KOPT-K1 (cell line): Measurements from ENCODE around the gene TMEM258.

Source experiments
- H3K27ac ChIP-seq: fragments of 200-600 bp; sonication (generic); 2 replicates; pipeline ENCODE4 v1.5.1; 2016; ENCODE audit warnings: antibody characterized with exemption, mild to moderate bottlenecking, low read depth, low read length; ENCODE audit not compliant: poor library complexity, severe bottlenecking
- H3K36me3 ChIP-seq: fragments of 200-600 bp; sonication (generic); 2 replicates; pipeline ENCODE4 v1.5.1; 2017; ENCODE audit warnings: antibody characterized with exemption, mild to moderate bottlenecking, low read length, moderate library complexity; ENCODE audit not compliant: insufficient read depth
- H3K9me3 ChIP-seq: fragments of 200-600 bp; sonication (generic); 2 replicates; pipeline ENCODE4 v1.5.1; 2017; ENCODE audit warnings: antibody characterized with exemption, low read length, mild to moderate bottlenecking; ENCODE audit not compliant: insufficient read depth, poor library complexity, severe bottlenecking

Gene TMEM258

GRCh38 chr11:61777234-61778090 is 14.9 kb downstream of the TMEM258 start:
- no peaks in the 10 kb centered on the region for H3K36me3 ChIP-seq
- H3K27ac ChIP-seq: no peak overlapping the region
- H3K9me3 ChIP-seq: no peaks in the 10 kb centered on the region

DNA sequence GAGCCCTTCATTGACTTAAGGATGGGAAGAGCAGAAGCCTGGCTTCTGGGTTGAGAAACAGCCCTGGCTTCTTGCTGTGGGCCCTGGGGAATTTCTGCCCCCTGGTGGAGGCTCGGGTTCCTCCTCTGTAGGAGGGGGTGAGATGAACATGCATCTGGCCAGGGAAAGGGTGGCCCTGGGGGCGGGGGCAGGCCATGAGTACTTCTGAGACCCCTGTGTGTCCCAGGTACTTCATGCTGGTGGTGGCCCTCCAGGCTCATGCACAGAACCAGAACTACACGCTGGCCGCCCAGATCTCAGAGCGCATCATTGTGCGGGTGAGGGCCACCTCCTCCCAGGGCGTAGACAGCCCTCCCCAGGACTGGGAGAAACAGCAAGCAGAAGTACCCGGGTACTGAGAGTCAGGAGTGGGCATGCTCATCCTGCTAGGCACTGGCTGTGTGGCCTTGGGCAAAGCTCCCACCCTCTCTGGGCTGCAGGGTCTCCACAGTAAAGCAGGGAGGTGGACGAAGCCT is 15.8 kb downstream of the TMEM258 start:
- no peaks in the 10 kb centered on the region for H3K36me3 ChIP-seq
- H3K27ac ChIP-seq: no peak overlapping the region
- H3K9me3 ChIP-seq: no peaks in the 10 kb centered on the region

GRCh38 chr11:61775606-61776554 is 16.5 kb downstream of the TMEM258 start:
- H3K9me3 ChIP-seq: no peaks in the 10 kb centered on the region
- no peaks in the 10 kb centered on the region for H3K36me3 ChIP-seq
- no peak overlapping the region for H3K27ac ChIP-seq

- Histone ChIP-seq H3K9me3 (no peaks in the 10 kb centered on the region), H3K36me3 (no peaks in the 10 kb centered on the region), H3K27ac (no peak overlapping the region)
These were observed 17.3 kb downstream of the TMEM258 start for GRCh38 chr11:61775106-61775505.

DNA sequence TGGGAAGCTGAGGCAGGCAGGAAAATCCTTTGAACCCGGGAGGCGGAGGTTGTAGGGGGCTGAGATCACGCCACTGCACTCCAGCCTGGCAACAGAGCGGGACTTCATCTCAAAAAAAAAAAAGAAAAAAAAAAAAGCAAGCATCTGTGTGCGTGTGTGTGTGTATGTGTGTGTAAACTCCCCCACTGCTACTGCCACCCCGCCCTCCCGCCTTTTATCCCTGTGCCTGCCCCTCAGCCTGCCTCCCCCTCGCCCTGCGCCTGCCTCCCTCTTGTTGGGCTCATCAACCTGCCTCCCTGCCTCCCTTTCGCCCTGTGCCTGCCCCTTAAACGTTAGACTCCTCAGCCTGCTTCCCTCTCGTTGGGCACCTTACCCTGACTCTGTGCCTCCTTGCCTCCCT is 18.0 kb downstream of the TMEM258 start:
- no peak overlapping the region for H3K27ac ChIP-seq
- H3K9me3 ChIP-seq: no peaks in the 10 kb centered on the region
- H3K36me3 ChIP-seq: no peaks in the 10 kb centered on the region

- Histone ChIP-seq H3K36me3 (no peaks in the 10 kb centered on the region), H3K9me3 (no peaks in the 10 kb centered on the region), H3K27ac (no peak overlapping the region)
These were observed 18.6 kb downstream of the TMEM258 start for GRCh38 chr11:61773809-61774208.

DNA sequence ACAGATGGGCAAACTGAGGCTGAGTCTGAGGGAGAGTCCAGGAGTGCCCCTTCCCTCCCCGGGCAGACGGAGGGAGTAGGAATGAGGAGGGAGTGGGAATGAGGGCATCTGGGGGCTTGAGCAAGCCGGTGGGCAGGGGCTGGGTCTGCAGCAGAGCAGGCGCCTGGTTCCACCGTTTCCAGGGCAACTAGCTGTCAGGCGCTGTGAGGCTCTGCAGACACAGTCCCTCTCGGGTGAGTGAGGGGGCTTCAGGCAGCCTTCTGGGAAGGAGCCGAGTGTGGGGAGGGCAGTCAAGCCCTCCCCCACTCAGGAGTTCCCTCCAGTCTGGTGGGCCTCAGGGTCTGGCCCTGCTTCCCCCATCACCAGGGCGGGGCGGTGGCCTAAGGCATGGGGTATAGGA is 19.0 kb downstream of the TMEM258 start:
- H3K9me3 ChIP-seq: no peaks in the 10 kb centered on the region
- H3K36me3 ChIP-seq: no peaks in the 10 kb centered on the region
- no peak overlapping the region for H3K27ac ChIP-seq

DNA sequence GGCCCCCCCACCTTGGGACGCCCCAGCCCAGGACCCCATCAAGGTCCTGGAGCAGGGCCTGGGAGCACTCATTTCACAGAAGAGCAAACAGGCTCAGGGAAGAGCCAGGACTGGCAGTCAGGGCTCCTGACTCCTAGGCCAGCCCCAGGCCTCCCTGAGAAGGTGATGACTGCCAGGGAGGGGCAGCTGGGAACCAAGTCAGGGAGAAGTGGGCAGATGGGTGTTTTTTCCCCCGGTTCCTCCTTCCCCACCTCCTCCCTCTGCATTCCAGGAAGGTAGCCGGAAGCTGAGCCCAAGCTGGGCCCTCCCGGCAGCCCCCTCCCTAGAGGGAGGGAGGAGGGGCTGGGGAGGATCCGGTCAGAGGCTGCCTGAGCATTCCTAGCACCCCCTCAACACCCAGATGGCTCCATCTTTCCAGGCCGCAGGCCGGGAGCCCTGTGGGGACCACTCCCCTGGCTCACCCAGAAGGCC is 20.4 kb downstream of the TMEM258 start:
- Histone ChIP-seq H3K9me3 (no peaks in the 10 kb centered on the region), H3K36me3 (no peaks in the 10 kb centered on the region), H3K27ac (peak overlapping the region; percentile 39)

DNA sequence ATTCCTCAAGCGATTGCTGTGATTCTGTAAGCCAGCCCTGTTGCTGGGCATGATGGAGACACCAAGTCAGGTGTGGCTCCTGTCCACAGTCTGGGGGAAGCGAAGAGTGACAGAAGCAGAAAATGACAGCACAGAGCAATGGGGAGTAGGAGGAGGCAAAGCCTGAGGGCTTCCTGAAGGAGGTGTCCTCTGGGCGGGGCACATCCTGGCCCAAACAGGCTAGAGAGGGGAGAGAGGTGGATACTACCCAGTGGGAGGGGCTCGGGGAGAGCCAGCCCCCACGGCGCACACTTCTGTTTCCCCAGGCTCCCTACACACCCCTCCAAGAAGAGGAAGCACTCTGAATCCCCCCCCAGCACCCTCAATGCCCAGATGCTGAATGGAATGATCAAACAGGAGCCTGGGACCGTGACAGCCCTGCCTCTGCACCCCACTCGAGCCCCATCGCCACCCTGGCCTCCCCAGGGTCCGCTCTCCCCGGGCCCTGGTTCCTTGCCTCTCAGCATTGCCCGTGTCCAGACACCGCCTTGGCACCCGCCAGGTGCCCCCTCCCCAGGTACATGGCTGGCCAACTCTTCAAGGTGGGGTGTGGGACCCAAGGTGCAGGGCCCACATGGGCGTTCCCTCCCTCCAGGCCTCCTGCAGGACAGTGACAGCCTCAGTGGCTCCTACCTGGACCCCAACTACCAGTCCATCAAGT is 21.1 kb downstream of the TMEM258 start:
- H3K27ac ChIP-seq: no peak overlapping the region
- H3K9me3 ChIP-seq: no peaks in the 10 kb centered on the region
- H3K36me3 ChIP-seq: no peaks in the 10 kb centered on the region

- H3K36me3 ChIP-seq: no peaks in the 10 kb centered on the region
- no peaks in the 10 kb centered on the region for H3K9me3 ChIP-seq
- no peak overlapping the region for H3K27ac ChIP-seq
These were observed 22.3 kb downstream of the TMEM258 start for GRCh38 chr11:61769946-61770683.

- Histone ChIP-seq H3K27ac (no peak overlapping the region), H3K36me3 (no peaks in the 10 kb centered on the region), H3K9me3 (no peaks in the 10 kb centered on the region)
These were observed 23.1 kb downstream of the TMEM258 start for GRCh38 chr11:61769169-61769920.

- Histone ChIP-seq H3K9me3 (no peaks in the 10 kb centered on the region), H3K27ac (no peak overlapping the region)
These were observed 23.9 kb downstream of the TMEM258 start for GRCh38 chr11:61768376-61769076.

DNA sequence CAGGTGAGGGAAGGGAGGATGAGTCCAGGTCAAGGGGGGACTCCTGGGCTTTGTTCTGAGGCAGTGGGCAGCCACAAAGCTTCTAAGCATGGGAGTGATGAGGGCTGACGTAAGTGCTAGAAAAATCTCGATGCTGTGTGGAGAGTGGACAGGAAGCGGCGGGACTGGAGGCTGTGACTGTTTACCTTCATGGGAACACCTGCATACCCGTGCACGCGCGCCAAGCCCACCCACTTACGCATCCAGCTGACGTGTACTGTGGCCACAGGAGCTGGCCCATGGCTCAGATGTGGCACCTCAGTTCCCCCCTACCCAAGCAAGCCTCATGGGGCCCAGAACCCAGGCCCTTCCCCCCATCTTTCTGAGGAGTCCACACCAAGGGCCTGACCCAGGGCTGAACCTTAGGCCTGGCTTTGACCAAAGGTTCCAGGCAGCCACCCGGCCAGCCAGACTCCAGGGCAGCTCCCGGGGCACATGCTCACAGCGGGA is 26.0 kb downstream of the TMEM258 start:
- no peaks in the 10 kb centered on the region for H3K36me3 ChIP-seq
- no peak overlapping the region for H3K27ac ChIP-seq
- H3K9me3 ChIP-seq: no peaks in the 10 kb centered on the region

More at GRCh38 chr11:61768376-61769076, 23.9 kb downstream of the TMEM258 start:
- H3K36me3 ChIP-seq: no peaks in the 10 kb centered on the region
